Endothelial cell of umbilical vein (primary cell): ENCODE results near the gene C1orf210. TPM values are rescaled to one million over a fixed set of nuclear protein-coding genes. Genes with fewer than 3 reads are reported as not detected.

Experiments
- BruUV-seq: library from RNA; stranded (reverse); fragments of 400-500 nt; replicated peaks from 2 replicates; lab custom pipeline; 2021; lab: Mats Ljungman, UMichigan
- CTCF ChIA-PET: fragments of 300-600, 350-600 bp; sonication (Branson Sonifier 250); formaldehyde crosslinking; loops from one replicate; lab custom pipeline; 2021; ENCODE audit warnings: antibody characterized with exemption, inconsistent platforms; lab: Charles Lee
- POLR2A ChIA-PET: fragments of 300-600, 350-600 bp; sonication (Branson Sonifier 250); formaldehyde crosslinking; loops from one replicate; lab custom pipeline; 2021; ENCODE audit warnings: antibody characterized with exemption, inconsistent platforms; lab: Charles Lee
- DNase-seq: peaks from one replicate; pipeline ENCODE4 v3.0.0-alpha.2; 2011; ENCODE audit warnings: low read depth, low spot score
- FAIRE-seq: peaks from 2 replicates; lab custom pipeline; 2011; peaks lifted over from hg19 to GRCh38; lab: Jason Lieb, UNC
- H2AFZ ChIP-seq: 2 replicates; pipeline ENCODE4 v1.6.0; 2012; ENCODE audit warnings: low read depth, low read length, control low read depth, inconsistent platforms
- H3K27ac ChIP-seq: 2 replicates; pipeline ENCODE4 v1.5.1; 2011; ENCODE audit warnings: low read depth, mild to moderate bottlenecking, control low read depth, low read length, moderate library complexity; ENCODE audit not compliant: insufficient read depth
- H3K27me3 ChIP-seq, 2 experiments: 2 replicates each; pipeline versions ENCODE4 v1.6.0 to v1.6.1; 2011; ENCODE audit warnings: low read length in 2 of 2, mixed read lengths in 1 of 2; ENCODE audit not compliant: control insufficient read depth in 2 of 2, insufficient read depth in 2 of 2
- H3K36me3 ChIP-seq, 2 experiments: 2 replicates in 1 of 2; 3 replicates in 1 of 2; pipeline ENCODE4 v1.5.1; 2011; ENCODE audit warnings: low read length in 2 of 2, mild to moderate bottlenecking in 1 of 2, moderate library complexity in 1 of 2; ENCODE audit not compliant: control insufficient read depth in 2 of 2, insufficient read depth in 2 of 2; ENCODE audit errors: extremely low read depth in 1 of 2
- H3K4me1 ChIP-seq: 3 replicates; pipeline ENCODE4 v1.5.1; 2011; ENCODE audit warnings: mild to moderate bottlenecking, low read length; ENCODE audit not compliant: control insufficient read depth, insufficient read depth; ENCODE audit errors: extremely low read depth
- H3K4me2 ChIP-seq: 2 replicates; pipeline ENCODE4 v1.6.1; 2011; ENCODE audit warnings: low read length, control low read depth, mixed read lengths; ENCODE audit not compliant: insufficient read depth
- H3K4me3 ChIP-seq, 3 experiments: fragments of 200-600 bp in 1 of 3; sonication (generic), shearing (Covaris generic) in 1 of 3; replicated peaks in 1 of 3; 2 replicates each; pipeline ENCODE4 v1.5.1; 2011 to 2016; ENCODE audit warnings: control low read depth in 3 of 3, low read length in 3 of 3, mild to moderate bottlenecking in 2 of 3, inconsistent platforms in 1 of 3, low read depth in 1 of 3, moderate library complexity in 1 of 3; ENCODE audit not compliant: insufficient read depth in 1 of 3
- H3K79me2 ChIP-seq: 2 replicates; pipeline ENCODE4 v1.6.0; 2012; ENCODE audit warnings: low read length, inconsistent platforms; ENCODE audit not compliant: control insufficient read depth, insufficient read depth
- H3K9ac ChIP-seq: replicated peaks from 2 replicates; pipeline ENCODE3; 2011; ENCODE audit warnings: low read length, control low read depth; ENCODE audit not compliant: insufficient read depth; ENCODE audit errors: extremely low read depth
- H3K9me1 ChIP-seq: replicated peaks from 3 replicates; pipeline ENCODE4 v1.6.0; 2011; ENCODE audit warnings: mild to moderate bottlenecking, low read length; ENCODE audit not compliant: control insufficient read depth, insufficient read depth; ENCODE audit errors: extremely low read depth
- H3K9me3 ChIP-seq: replicated peaks from 2 replicates; pipeline ENCODE4 v1.5.1; 2012; ENCODE audit warnings: low read length, inconsistent platforms; ENCODE audit not compliant: control insufficient read depth, insufficient read depth
- H4K20me1 ChIP-seq: replicated peaks from 2 replicates; pipeline ENCODE3; 2011; ENCODE audit warnings: mild to moderate bottlenecking, low read length; ENCODE audit not compliant: control insufficient read depth, insufficient read depth; ENCODE audit errors: extremely low read depth
- CTCF ChIP-seq, 2 donors: IDR thresholded peaks; 1 replicate in 1 of 2; 2 replicates in 1 of 2; pipeline ENCODE4 v1.5.1; 2011; ENCODE audit warnings: low read length in 2 of 2, mild to moderate bottlenecking in 2 of 2, moderate library complexity in 2 of 2, control low read depth in 1 of 2, inconsistent platforms in 1 of 2, low read depth in 1 of 2; ENCODE audit not compliant: insufficient read depth in 1 of 2; ENCODE audit errors: extremely low read depth in 1 of 2
- EZH2 ChIP-seq: IDR thresholded peaks from 2 replicates; pipeline ENCODE4 v1.6.1; 2012; ENCODE audit warnings: borderline replicate concordance, low read depth, mild to moderate bottlenecking, moderate library complexity, low read length, inconsistent platforms; ENCODE audit not compliant: severe bottlenecking
- FOS ChIP-seq: IDR thresholded peaks from 2 replicates; pipeline ENCODE4 v1.6.1; 2011; ENCODE audit warnings: mild to moderate bottlenecking, low read length, moderate library complexity, borderline replicate concordance; ENCODE audit not compliant: insufficient read depth
- GATA2 ChIP-seq: IDR thresholded peaks from 2 replicates; pipeline ENCODE4 v1.7.0; 2011; ENCODE audit warnings: low read depth, mild to moderate bottlenecking, moderate library complexity, mixed read lengths, low read length; ENCODE audit not compliant: insufficient read length, insufficient read depth
- JUN ChIP-seq: IDR thresholded peaks from 2 replicates; pipeline ENCODE4 v1.6.1; 2011; ENCODE audit warnings: borderline replicate concordance, low read depth; ENCODE audit not compliant: insufficient read length, insufficient read depth
- MAX ChIP-seq: IDR thresholded peaks from 2 replicates; pipeline ENCODE4 v1.6.1; 2011; ENCODE audit not compliant: insufficient read depth, insufficient read length
- MYC ChIP-seq: IDR thresholded peaks from one replicate; pipeline ENCODE4 v1.6.1; 2011; ENCODE audit warnings: mild to moderate bottlenecking, low read depth, low read length
- POLR2A ChIP-seq: IDR thresholded peaks from 2 replicates; pipeline ENCODE4 v1.6.1; 2012; ENCODE audit warnings: low read depth, mild to moderate bottlenecking, control low read depth, low read length
- POLR2AphosphoS5 ChIP-seq: IDR thresholded peaks from 2 replicates; pipeline ENCODE4 v1.6.1; 2012; ENCODE audit warnings: low read depth, mild to moderate bottlenecking, control low read depth, low read length, moderate library complexity; ENCODE audit not compliant: insufficient read depth
- dilution Hi-C: fragments of 300-500 bp; cut with MboI; formaldehyde crosslinking; loops from one replicate; pipeline ENCODE4 v1.15.0; 2019; ENCODE audit warnings: low sequenced_read_pairs; ENCODE audit not compliant: extremely low pct_ligation_motif_present
- intact Hi-C: fragments of 100-400 bp; cut with micrococcal nuclease; formaldehyde crosslinking; loops from one replicate; pipeline ENCODE4 v1.10.0; 2022
- polyA plus RNA-seq, 4 experiments: library from polyadenylated mRNA; depleted of rRNA in 3 of 4; stranded (reverse) in 3 of 4; unstranded in 1 of 4; fragments of >200 nt; gene quantifications; 2 replicates each; pipeline versions ENCODE4 v1.2.1 to v1.2.3, GENCODE V29; 2011 to 2012; ENCODE audit warnings: missing spikeins in 1 of 4
- total RNA-seq: library from RNA; stranded (reverse); gene quantifications from 2 replicates; pipeline ENCODE4 v1.2.3, GENCODE V29; 2021

The C1orf210 gene
- total and polyA plus RNA-seq, 2 donors (not counting 3 experiments of a cell fraction or from before 2014, with no cell fraction given), result not detected

- no TSS peak for BruUV-seq
- no peak overlapping the region for H3K4me3 ChIP-seq
- no peak for TF ChIP-seq MYC
- TF ChIP-seq MAX, result no peak
- TF ChIP-seq GATA2, result no peak
- TF ChIP-seq FOS, result no peak
- TF ChIP-seq CTCF (IDR thresholded peaks at IDR 0.05; ENCODE audit: extremely low read depth in 1 of 2, insufficient read depth in 1 of 2, low read depth in 1 of 2, low read length in 2 of 2), result no peak
- no peaks in the 10 kb centered on the region for H3K9me1 ChIP-seq
- POLR2A ChIA-PET, result no interaction called here
- H3K9ac ChIP-seq, result no peak overlapping the region
- H3K9me3 ChIP-seq, result no peaks in the 10 kb centered on the region
- H3K4me1 ChIP-seq, result no peaks in the 10 kb centered on the region
- CTCF ChIA-PET, result no interaction called here
- dilution Hi-C loops (no loop called here), intact Hi-C loops (no loop called here)
- no peak for DNase-seq
- no peaks in the 10 kb centered on the region for H3K36me3 ChIP-seq
- H3K27me3 ChIP-seq, result peaks cover 0 to 2% of the 10 kb centered on the region in 2 experiments
- no peak overlapping the region for H2AFZ ChIP-seq
- no peak overlapping the region for H3K27ac ChIP-seq
- no peaks in the 10 kb centered on the region for H3K79me2 ChIP-seq
- H4K20me1 ChIP-seq, result no peaks in the 10 kb centered on the region
- FAIRE-seq, result no peak
- no peak overlapping the region for H3K4me2 ChIP-seq
Measured at GRCh38 chr1:43266881-43267280, 18.5 kb downstream of the C1orf210 start.

- no peak overlapping the region for H3K27ac ChIP-seq
- H3K27me3 ChIP-seq, result peaks cover 0 to 2% of the 10 kb centered on the region in 2 experiments
- BruUV-seq, result no TSS peak
- ChIA-PET CTCF (interaction anchor here (1.0 kb wide), 2 partner anchors 23 to 192 kb away, joined by 3 read pairs; no protein-coding TSS in a partner anchor), POLR2A (no interaction called here)
- no peaks in the 10 kb centered on the region for H3K9me3 ChIP-seq
- no peak for TF ChIP-seq EZH2
- no peak for TF ChIP-seq GATA2
- TF ChIP-seq POLR2AphosphoS5, result no peak
- no peak for TF ChIP-seq MYC
- TF ChIP-seq POLR2A, result no peak
- TF ChIP-seq MAX, result no peak
- no peak for TF ChIP-seq JUN
- TF ChIP-seq FOS, result no peak
- no peak for TF ChIP-seq CTCF (IDR thresholded peaks at IDR 0.05; ENCODE audit: extremely low read depth in 1 of 2, insufficient read depth in 1 of 2, low read depth in 1 of 2, low read length in 2 of 2)
- no peaks in the 10 kb centered on the region for H4K20me1 ChIP-seq
- H3K36me3 ChIP-seq, result no peaks in the 10 kb centered on the region
- H3K9ac ChIP-seq, result no peak overlapping the region
- H3K9me1 ChIP-seq, result no peaks in the 10 kb centered on the region
- H3K4me1 ChIP-seq, result no peaks in the 10 kb centered on the region
- H3K4me2 ChIP-seq, result no peak overlapping the region
- dilution Hi-C loops (no loop called here), intact Hi-C loops (no loop called here)
- no peak overlapping the region for H3K4me3 ChIP-seq
- DNase-seq, result no peak
- H3K79me2 ChIP-seq, result no peaks in the 10 kb centered on the region
- no peak overlapping the region for H2AFZ ChIP-seq
- no peak for FAIRE-seq
Measured at GRCh38 chr1:43265431-43265830, 19.9 kb downstream of the C1orf210 start.
